IMR-90 (cell line): ENCODE results near the gene CDH15. TPM values are rescaled to one million over a fixed set of nuclear protein-coding genes. Genes with fewer than 3 reads are reported as not detected.
"Not testable (repeated sequence)": the region's sequence is repeated elsewhere in the genome, so short reads cannot be mapped to it uniquely, and the experiment has no call there.

Experiments used
- ATAC-seq: fragments of 200-7000 bp; cut with Tn5 transposase; 2 replicates; pipeline ENCODE4 v1.9.1; 2020; ENCODE audit warnings: low read depth, mild to moderate bottlenecking, moderate library complexity
- BruUV-seq: library from RNA; stranded (reverse); fragments of 400-500 nt; replicated peaks from 2 replicates; lab custom pipeline; 2021; lab: Mats Ljungman, UMichigan
- CTCF ChIA-PET: fragments of 300-600 bp; formaldehyde crosslinking; extraction: SDS; loops from one replicate; lab custom pipeline; 2021; ENCODE audit warnings: antibody characterized with exemption; lab: Yijun Ruan, JAX
- POLR2A ChIA-PET: fragments of 300-600 bp; sonication (Branson Sonifier 250); formaldehyde crosslinking; loops from one replicate; lab custom pipeline; 2022; ENCODE audit warnings: antibody characterized with exemption; ENCODE audit not compliant: unreplicated experiment; lab: Charles Lee
- DNase-seq: peaks from one replicate; pipeline ENCODE4 v3.0.0; 2013
- H2AFZ ChIP-seq: replicated peaks from 2 replicates; pipeline ENCODE3; 2013; ENCODE audit warnings: low read length, mild to moderate bottlenecking; ENCODE audit not compliant: poor library complexity
- H2AK5ac ChIP-seq: 2 replicates; pipeline ENCODE4 v1.6.1; 2013; ENCODE audit warnings: low read depth, low read length, inconsistent platforms
- H2AK9ac ChIP-seq: replicated peaks from 2 replicates; pipeline ENCODE3; 2013; ENCODE audit warnings: mild to moderate bottlenecking, low read depth, low read length, moderate library complexity; ENCODE audit not compliant: poor library complexity
- H2BK120ac ChIP-seq: 2 replicates; pipeline ENCODE4 v1.6.1; 2013; ENCODE audit warnings: low read depth, low read length, inconsistent platforms
- H2BK15ac ChIP-seq: 3 replicates; pipeline ENCODE4 v1.6.1; 2013; ENCODE audit warnings: low read depth, low read length, inconsistent platforms
- H2BK20ac ChIP-seq: 2 replicates; pipeline ENCODE4 v1.6.1; 2013; ENCODE audit warnings: low read depth, mild to moderate bottlenecking, inconsistent platforms, low read length, moderate library complexity
- H2BK5ac ChIP-seq: 2 replicates; pipeline ENCODE4 v1.6.1; 2013; ENCODE audit warnings: mild to moderate bottlenecking, low read depth, low read length, inconsistent platforms; ENCODE audit not compliant: poor library complexity, severe bottlenecking
- H3K14ac ChIP-seq: replicated peaks from 2 replicates; pipeline ENCODE4 v1.6.1; 2013; ENCODE audit warnings: low read depth, low read length, inconsistent platforms
- H3K18ac ChIP-seq: 2 replicates; pipeline ENCODE4 v1.6.1; 2013; ENCODE audit warnings: low read depth, low read length, control low read depth
- H3K23ac ChIP-seq: 2 replicates; pipeline ENCODE4 v1.6.1; 2013; ENCODE audit warnings: low read depth, low read length, inconsistent platforms
- H3K27ac ChIP-seq: 2 replicates; pipeline ENCODE4 v1.5.1; 2013; ENCODE audit warnings: mild to moderate bottlenecking, control low read depth, low read length; ENCODE audit not compliant: insufficient read depth
- H3K27me3 ChIP-seq: 2 replicates; pipeline ENCODE4 v1.6.1; 2013; ENCODE audit warnings: low read length; ENCODE audit not compliant: control insufficient read depth, insufficient read depth
- H3K36me3 ChIP-seq: 2 replicates; pipeline ENCODE4 v1.6.1; 2013; ENCODE audit warnings: low read length, mixed read lengths; ENCODE audit not compliant: control insufficient read depth, insufficient read depth
- H3K4ac ChIP-seq: 2 replicates; pipeline ENCODE4 v1.6.1; 2013; ENCODE audit warnings: low read depth, low read length, inconsistent platforms
- H3K4me1 ChIP-seq: 2 replicates; pipeline ENCODE4 v1.6.1; 2013; ENCODE audit warnings: low read length, mixed read lengths; ENCODE audit not compliant: control insufficient read depth, insufficient read depth
- H3K4me2 ChIP-seq: 2 replicates; pipeline ENCODE4 v1.6.1; 2013; ENCODE audit warnings: low read depth, mild to moderate bottlenecking, control low read depth, low read length, moderate library complexity
- H3K4me3 ChIP-seq: 2 replicates; pipeline ENCODE4 v1.5.1; 2013; ENCODE audit warnings: low read depth, mild to moderate bottlenecking, control low read depth, low read length, moderate library complexity; ENCODE audit not compliant: insufficient read depth
- H3K56ac ChIP-seq: 2 replicates; pipeline ENCODE4 v1.6.1; 2013; ENCODE audit warnings: low read length, inconsistent platforms; ENCODE audit not compliant: insufficient read depth; ENCODE audit errors: extremely low read depth
- H3K79me1 ChIP-seq, 2 experiments: 2 replicates each; pipeline ENCODE4 v1.6.1; 2013; ENCODE audit warnings: low read length in 2 of 2, inconsistent platforms in 1 of 2, low read depth in 1 of 2
- H3K9ac ChIP-seq: 2 replicates; pipeline ENCODE4 v1.6.1; 2013; ENCODE audit warnings: low read depth, low read length, control low read depth
- H3K9me1 ChIP-seq: 2 replicates; pipeline ENCODE4 v1.6.1; 2013; ENCODE audit warnings: low read length, inconsistent platforms; ENCODE audit not compliant: insufficient read depth
- H3K9me3 ChIP-seq: 2 replicates; pipeline ENCODE4 v1.6.1; 2013; ENCODE audit warnings: low read length; ENCODE audit not compliant: control insufficient read depth, insufficient read depth
- H4K20me1 ChIP-seq: 2 replicates; pipeline ENCODE4 v1.6.1; 2013; ENCODE audit warnings: low read length, inconsistent platforms; ENCODE audit not compliant: insufficient read depth
- H4K5ac ChIP-seq: 2 replicates; pipeline ENCODE4 v1.6.1; 2013; ENCODE audit warnings: mild to moderate bottlenecking, low read depth, low read length, control low read depth
- H4K8ac ChIP-seq, 2 experiments: 2 replicates each; pipeline ENCODE4 v1.6.1; 2013; ENCODE audit warnings: low read depth in 2 of 2, low read length in 2 of 2, control low read depth in 1 of 2, inconsistent platforms in 1 of 2
- H4K91ac ChIP-seq: 2 replicates; pipeline ENCODE4 v1.6.1; 2013; ENCODE audit warnings: low read depth, low read length, inconsistent platforms; ENCODE audit not compliant: insufficient read depth
- BHLHE40 ChIP-seq: fragments of 150-350 bp; IDR thresholded peaks from 2 replicates; pipeline ENCODE4 v1.6.1; 2016; ENCODE audit warnings: mild to moderate bottlenecking, low read depth, low read length
- MAZ ChIP-seq: IDR thresholded peaks from 2 replicates; pipeline ENCODE4 v1.6.1; 2012; ENCODE audit warnings: low read depth, mild to moderate bottlenecking, low read length, improper control_type of control experiment, moderate library complexity, borderline replicate concordance
- MXI1 ChIP-seq: IDR thresholded peaks from 2 replicates; pipeline ENCODE4 v1.6.1; 2012; ENCODE audit warnings: low read depth, mild to moderate bottlenecking, low read length, moderate library complexity, borderline replicate concordance
- WGBS, 2 experiments: methylation state at CpG; one replicate each; pipeline versions ENCODE4 v1.1.5 to v1.1.7; 2013; ENCODE audit warnings: missing lambda C conversion rate in 2 of 2; ENCODE audit not compliant: insufficient read length in 1 of 2; ENCODE audit errors: extremely low coverage in 2 of 2; 5-methylcytosine and 5-hydroxymethylcytosine counted together
- dilution Hi-C: fragments of 300-500 bp; cut with HindIII; formaldehyde crosslinking; loops from one replicate; pipeline ENCODE4 v1.14.3; 2018; ENCODE audit warnings: low sequenced_read_pairs; ENCODE audit not compliant: unreplicated experiment
- in situ Hi-C: fragments of 300-500 bp; cut with MboI; formaldehyde crosslinking; loops from 3 replicates; pipeline ENCODE4 v1.14.3; 2019; ENCODE audit warnings: low sequenced_read_pairs, inconsistent platforms, mixed read lengths
- intact Hi-C: fragments of 100-400 bp; cut with micrococcal nuclease; formaldehyde crosslinking; loops from 2 replicates; pipeline ENCODE4 v1.10.0; 2022
- polyA plus RNA-seq, 3 experiments: library from polyadenylated mRNA; depleted of rRNA; stranded (reverse); fragments of >200 nt; gene quantifications; 2 replicates each; pipeline ENCODE4 v1.2.3, GENCODE V29; 2012; ENCODE audit warnings: low replicate concordance in 1 of 3
- total RNA-seq: library from RNA; depleted of rRNA; stranded (reverse); fragments of >200 nt; gene quantifications from 2 replicates; pipeline ENCODE4 v1.2.3, GENCODE V29; 2012

CDH15 gene
- total and polyA plus RNA-seq, 2 of the 4 experiments (the other 2 are of a cell fraction): 0.18 to 0.62 TPM

- H3K18ac ChIP-seq, H3K9me3 ChIP-seq, H4K91ac ChIP-seq, H3K4ac ChIP-seq, H3K14ac ChIP-seq, BruUV-seq, H3K27ac ChIP-seq, H3K27me3 ChIP-seq, H2BK20ac ChIP-seq, H4K20me1 ChIP-seq, dilution Hi-C loops, H3K9me1 ChIP-seq, H4K5ac ChIP-seq, POLR2A ChIA-PET, H2BK15ac ChIP-seq, in situ Hi-C loops, H2BK120ac ChIP-seq, H3K79me1 ChIP-seq, H3K56ac ChIP-seq, H3K36me3 ChIP-seq, H3K4me1 ChIP-seq, intact Hi-C loops: not testable (repeated sequence)
- TF ChIP-seq BHLHE40: peak; percentile 88
- TF ChIP-seq MAZ: peak; percentile 50; the same call in 1 of the 2 replicates
- TF ChIP-seq MXI1: peak; percentile 44; the same call in 1 of the 2 replicates
- ATAC-seq (peak; percentile 82), DNase-seq (peak; percentile 95)
- H2AFZ ChIP-seq: peak overlapping the region; percentile 98
- H4K8ac ChIP-seq: peak overlapping the region in 1 of 2 experiments; percentile 74; a peak in 1 of 4 replicates
- 0 out of 2 replicates have a peak overlapping the region, but pooled peaks have one; percentile 16 for H3K23ac ChIP-seq
- H2AK5ac ChIP-seq: peak overlapping the region; percentile 59; the same call in 1 of the 2 replicates
- H2AK9ac ChIP-seq: peak overlapping the region; percentile 82
- CTCF ChIA-PET: interaction anchor here (0.6 kb wide), 1 partner anchor 12 kb away, joined by 5 read pairs; no protein-coding TSS in a partner anchor
- peak overlapping the region; percentile 95 for H3K4me3 ChIP-seq
- peak overlapping the region; percentile 17 for H2BK5ac ChIP-seq
- H3K9ac ChIP-seq: peak overlapping the region; percentile 53; the same call in 1 of the 2 replicates
- 1% methylated on average over 18 of the region's 63 CpGs; no CpG with 5 or more reads in 1 of the 2 experiments for WGBS, 2 experiments
- peak overlapping the region; percentile 98 for H3K4me2 ChIP-seq
Measured at GRCh38 chr16:89192186-89192955, 20.8 kb downstream of the CDH15 start.
